ENCODE data around the gene CARNS1. TPM values are rescaled to one million over a fixed set of nuclear protein-coding genes. Genes with fewer than 3 reads are reported as not detected.
"Not testable (repeated sequence)": the region's sequence is repeated elsewhere in the genome, so short reads cannot be mapped to it uniquely, and the experiment has no call there.

The CARNS1 gene
- polyA plus RNA-seq, 3 donors from 2014 or later: 1.9 to 3.4 (median 2.7) TPM

DNA sequence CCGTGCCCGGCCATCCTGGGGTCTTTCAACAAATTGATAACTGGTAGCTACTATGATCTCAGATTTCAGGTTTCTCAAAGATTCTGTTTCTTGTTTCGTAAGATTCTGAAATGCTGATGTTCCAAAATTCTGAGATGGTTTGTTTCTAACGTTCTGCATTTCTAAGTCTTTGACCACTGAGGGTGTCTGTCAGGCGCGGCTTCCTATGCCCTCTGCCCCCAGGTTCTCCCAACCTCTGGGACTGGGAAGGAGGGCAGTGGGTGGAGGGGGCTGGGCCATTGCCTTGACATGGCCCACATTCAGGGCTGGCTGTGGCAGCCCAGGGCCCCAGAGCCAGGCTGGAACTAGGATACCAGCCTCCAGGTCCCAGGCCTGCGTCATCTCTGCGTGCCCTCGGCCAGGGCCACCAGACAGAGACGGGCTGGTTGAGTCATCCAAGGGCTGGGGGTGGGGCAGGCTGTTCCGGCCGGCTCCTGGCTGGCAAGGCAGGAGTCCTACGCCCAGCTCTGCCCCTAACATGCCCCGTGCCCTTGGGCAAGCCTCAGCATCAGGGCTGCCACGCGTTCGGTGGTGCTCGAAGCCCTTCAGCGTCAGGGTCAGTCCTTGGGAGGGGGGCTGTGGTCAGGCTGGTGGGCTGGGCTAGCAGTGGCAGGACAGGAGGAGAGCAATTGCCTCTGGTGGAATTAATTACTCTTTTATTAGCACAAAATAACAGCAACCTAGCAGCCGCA lies 48.4 kb downstream of the CARNS1 start:
- Mint-ChIP-seq H3K4me1 (peaks cover 19 to 28% of the 10 kb centered on the region in 2 donors), H3K9me3 (no peaks in the 10 kb centered on the region), H3K4me3 (peak overlapping the region; percentile 77 to 88 (median 82)), H3K27ac (peak overlapping the region; percentile 76 to 92 (median 85)), H3K36me3 (peaks cover 0 to 3% (median 0%) of the 10 kb centered on the region in 3 donors), H3K27me3 (ENCODE audit: low read depth in 3 of 3) (peaks cover 0 to 9% (median 0%) of the 10 kb centered on the region in 3 donors)
- no peak for DNase-seq

DNA sequence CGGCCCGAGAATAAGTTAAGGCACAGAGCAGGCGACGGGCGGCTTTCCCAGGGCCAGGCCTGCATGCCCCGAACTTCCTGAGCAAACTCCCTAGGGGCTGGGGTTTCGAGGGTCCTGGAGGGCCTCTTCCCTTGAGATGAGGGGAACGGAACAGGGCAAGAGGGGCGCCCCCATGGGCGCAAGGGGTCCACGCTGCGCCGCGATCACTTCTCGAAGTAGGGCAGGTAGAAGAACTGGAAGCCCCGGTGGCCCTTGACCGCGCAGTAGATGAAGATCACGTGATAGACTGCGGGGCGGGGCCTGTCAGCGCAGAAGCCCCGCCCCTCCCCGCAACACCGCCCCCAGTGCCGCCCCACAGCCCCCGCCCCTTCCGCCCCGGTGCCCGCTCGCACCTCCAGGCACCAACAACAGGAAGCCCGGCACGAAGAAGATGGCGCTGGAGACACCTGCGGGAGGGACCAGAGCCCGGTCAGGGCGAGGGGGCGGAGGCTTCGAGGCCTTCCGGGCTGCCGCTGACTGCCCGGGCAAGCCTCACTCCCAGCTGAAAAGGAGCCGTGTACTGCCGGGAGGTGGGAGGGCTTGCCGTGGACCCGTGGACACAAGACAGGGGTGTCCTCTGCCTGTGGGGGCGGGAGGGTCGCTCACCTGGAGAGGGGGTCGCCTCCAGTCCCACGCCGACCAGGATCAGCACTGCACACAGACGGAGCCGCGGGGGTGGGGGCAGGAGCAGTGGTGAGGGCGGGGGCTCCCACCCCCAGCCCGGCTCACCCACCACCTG lies 49.1 kb downstream of the CARNS1 start:
- peaks cover 0 to 3% (median 0%) of the 10 kb centered on the region in 3 donors for H3K36me3 Mint-ChIP-seq
- DNase-seq: peak; percentile 92 to 95 (median 94)
- H3K4me3 Mint-ChIP-seq: peak overlapping the region; percentile 77 to 88 (median 82)
- H3K4me1 Mint-ChIP-seq: peaks cover 24 to 31% of the 10 kb centered on the region in 2 donors
- H3K9me3 Mint-ChIP-seq: no peaks in the 10 kb centered on the region
- H3K27me3 Mint-ChIP-seq (ENCODE audit: low read depth in 3 of 3): peaks cover 0 to 9% (median 0%) of the 10 kb centered on the region in 3 donors
- peak overlapping the region; percentile 76 to 92 (median 86) for H3K27ac Mint-ChIP-seq

GRCh38 chr11:67465189-67465510 lies 49.7 kb downstream of the CARNS1 start:
- Mint-ChIP-seq H3K9me3 (no peaks in the 10 kb centered on the region), H3K4me1 (peaks cover 25 to 31% of the 10 kb centered on the region in 2 donors), H3K36me3 (no peaks in the 10 kb centered on the region), H3K4me3 (peak overlapping the region; percentile 77 to 88 (median 82)), H3K27me3 (ENCODE audit: low read depth in 3 of 3) (peaks cover 0 to 9% (median 0%) of the 10 kb centered on the region in 3 donors), H3K27ac (peak overlapping the region; percentile 76 to 93 (median 90))
- no peak for DNase-seq

- H3K36me3 Mint-ChIP-seq; DNase-seq; H3K27me3 Mint-ChIP-seq (ENCODE audit: low read depth in 3 of 3); H3K9me3 Mint-ChIP-seq: not testable (repeated sequence)
- peak overlapping the region; percentile 77 to 88 (median 82) for H3K4me3 Mint-ChIP-seq
- H3K27ac Mint-ChIP-seq: peak overlapping the region; percentile 76 to 93 (median 90)
- H3K4me1 Mint-ChIP-seq: peaks cover 25 to 31% of the 10 kb centered on the region in 2 donors
Observed at GRCh38 chr11:67465530-67465929, 50.1 kb downstream of the CARNS1 start.

DNA sequence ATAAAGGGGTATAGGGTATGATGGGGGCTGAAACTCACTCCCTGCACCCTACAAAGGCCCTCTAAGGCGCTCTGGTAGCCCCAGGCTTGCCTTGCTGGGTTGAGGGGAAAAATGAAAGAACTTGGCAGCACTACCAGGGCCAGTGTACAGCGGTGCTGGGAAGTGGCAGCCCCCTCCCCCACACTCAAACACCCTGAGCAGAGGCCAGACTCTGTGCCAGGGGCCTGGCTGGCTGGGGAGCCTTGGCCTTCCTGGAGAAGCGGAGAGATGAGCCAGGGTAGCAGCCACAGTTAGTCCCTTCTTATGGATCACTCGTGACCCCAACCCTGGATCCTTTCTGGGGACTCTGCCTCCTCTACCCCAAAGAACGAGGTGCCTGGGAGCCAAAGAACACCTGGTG lies 50.9 kb downstream of the CARNS1 start:
- H3K4me3 Mint-ChIP-seq: peak overlapping the region in 1 of 5 donors; percentile 41
- no peak for DNase-seq
- H3K9me3 Mint-ChIP-seq: no peaks in the 10 kb centered on the region
- peaks cover 0 to 9% (median 0%) of the 10 kb centered on the region in 3 donors for H3K27me3 Mint-ChIP-seq (ENCODE audit: low read depth in 3 of 3)
- peak overlapping the region in 3 of 6 donors; percentile 16 to 50 (median 34) for H3K27ac Mint-ChIP-seq
- peaks cover 25 to 31% of the 10 kb centered on the region in 2 donors for H3K4me1 Mint-ChIP-seq
- H3K36me3 Mint-ChIP-seq: no peaks in the 10 kb centered on the region

GRCh38 chr11:67466962-67467771 lies 51.7 kb downstream of the CARNS1 start:
- H3K9me3 Mint-ChIP-seq: no peaks in the 10 kb centered on the region
- DNase-seq: no peak
- peak overlapping the region in 5 of 6 donors; percentile 34 to 83 (median 67) for H3K27ac Mint-ChIP-seq
- no peaks in the 10 kb centered on the region for H3K36me3 Mint-ChIP-seq
- peaks cover 25 to 31% of the 10 kb centered on the region in 2 donors for H3K4me1 Mint-ChIP-seq
- peak overlapping the region; percentile 19 to 87 (median 52) for H3K4me3 Mint-ChIP-seq
- peaks cover 0 to 9% (median 2%) of the 10 kb centered on the region in 3 donors for H3K27me3 Mint-ChIP-seq (ENCODE audit: low read depth in 3 of 3)

GRCh38 chr11:67468056-67468455 lies 52.6 kb downstream of the CARNS1 start:
- H3K27me3 Mint-ChIP-seq (ENCODE audit: low read depth in 3 of 3): peaks cover 0 to 9% (median 2%) of the 10 kb centered on the region in 3 donors

DNA sequence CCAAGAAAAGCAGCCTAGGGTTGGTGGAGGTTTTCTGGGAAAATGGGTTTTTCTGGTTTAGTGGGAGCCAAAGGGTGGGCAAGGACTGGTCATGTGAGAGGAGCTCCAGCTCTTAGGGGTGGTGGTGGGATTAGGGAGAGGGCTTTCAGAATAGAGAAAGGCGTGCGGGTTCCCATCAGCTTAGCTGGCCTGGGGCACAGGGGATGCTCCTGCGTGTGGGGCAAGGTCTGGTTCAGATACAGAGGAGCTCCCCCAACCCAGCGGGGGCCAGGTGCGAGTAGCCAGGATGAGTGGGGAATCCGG lies 52.9 kb downstream of the CARNS1 start:
- H3K4me3 Mint-ChIP-seq: peak overlapping the region; percentile 82 to 87 (median 83)
- no peaks in the 10 kb centered on the region for H3K9me3 Mint-ChIP-seq
- peaks cover 0 to 9% (median 3%) of the 10 kb centered on the region in 3 donors for H3K27me3 Mint-ChIP-seq (ENCODE audit: low read depth in 3 of 3)
- no peaks in the 10 kb centered on the region for H3K36me3 Mint-ChIP-seq
- peaks cover 25 to 29% of the 10 kb centered on the region in 2 donors for H3K4me1 Mint-ChIP-seq
- peak overlapping the region; percentile 61 to 89 (median 77) for H3K27ac Mint-ChIP-seq
- DNase-seq: no peak

More at GRCh38 chr11:67468056-67468455, 52.6 kb downstream of the CARNS1 start:
- Mint-ChIP-seq H3K4me3 (peak overlapping the region; percentile 82 to 87 (median 83)), H3K36me3 (no peaks in the 10 kb centered on the region), H3K9me3 (no peaks in the 10 kb centered on the region), H3K4me1 (peaks cover 25 to 29% of the 10 kb centered on the region in 2 donors), H3K27ac (peak overlapping the region; percentile 61 to 89 (median 78))
- no peak for DNase-seq

- Mint-ChIP-seq H3K36me3 (no peaks in the 10 kb centered on the region), H3K4me3 (peak within 1 kb of the TSS; percentile 82 to 87 (median 83)), H3K9me3 (no peaks in the 10 kb centered on the region), H3K27ac (peak within 1 kb of the TSS; percentile 70 to 92 (median 86)), H3K27me3 (ENCODE audit: low read depth in 3 of 3) (peaks cover 0 to 9% (median 3%) of the 10 kb centered on the region in 3 donors), H3K4me1 (peaks cover 24 to 26% of the 10 kb centered on the region in 2 donors)
- peak; percentile 85 to 90 (median 89) for DNase-seq
Observed at GRCh38 chr11:67468759-67469507, 53.5 kb downstream of the CARNS1 start, which contains the start of gene TMEM134. TMEM134 (minus strand) TSS chr11:67469251; CDS start chr11:67469192, 59 bp downstream.

- DNase-seq: no peak
- Mint-ChIP-seq H3K27ac (peak overlapping the region; percentile 70 to 92 (median 84)), H3K9me3 (no peaks in the 10 kb centered on the region), H3K27me3 (ENCODE audit: low read depth in 3 of 3) (peaks cover 0 to 8% (median 3%) of the 10 kb centered on the region in 3 donors), H3K36me3 (no peaks in the 10 kb centered on the region), H3K4me1 (peaks cover 19 to 21% of the 10 kb centered on the region in 2 donors), H3K4me3 (peak overlapping the region; percentile 71 to 83 (median 80))
Observed at GRCh38 chr11:67469508-67469811, 54.0 kb downstream of the CARNS1 start.

- Mint-ChIP-seq H3K36me3 (no peaks in the 10 kb centered on the region), H3K4me3 (peak overlapping the region in 3 of 5 donors; percentile 32 to 80 (median 68))
Observed at GRCh38 chr11:67470337-67471002, 55.0 kb downstream of the CARNS1 start.

GRCh38 chr11:67472882-67473281 lies 57.4 kb downstream of the CARNS1 start:
- H3K4me3 Mint-ChIP-seq: no peak overlapping the region
- peak overlapping the region in 1 of 6 donors; percentile 16 for H3K27ac Mint-ChIP-seq
- peaks cover 0 to 7% (median 3%) of the 10 kb centered on the region in 3 donors for H3K27me3 Mint-ChIP-seq (ENCODE audit: low read depth in 3 of 3)
- peaks cover 9 to 12% of the 10 kb centered on the region in 2 donors for H3K4me1 Mint-ChIP-seq
- no peaks in the 10 kb centered on the region for H3K9me3 Mint-ChIP-seq
- no peak for DNase-seq
- no peaks in the 10 kb centered on the region for H3K36me3 Mint-ChIP-seq

More at GRCh38 chr11:67470337-67471002, 55.0 kb downstream of the CARNS1 start:
- Mint-ChIP-seq H3K27me3 (ENCODE audit: low read depth in 3 of 3) (peaks cover 0 to 4% (median under 1%) of the 10 kb centered on the region in 3 donors), H3K9me3 (no peaks in the 10 kb centered on the region), H3K27ac (peak overlapping the region in 4 of 6 donors; percentile 40 to 71 (median 62)), H3K4me1 (peaks cover 13 to 16% of the 10 kb centered on the region in 2 donors)
- DNase-seq: no peak
